GM12891 (cell line): ENCODE data around the gene CYBRD1.

Experiments
- DNase-seq: peaks from one replicate; pipeline ENCODE4 v3.0.0; 2011; ENCODE audit warnings: low spot score; ENCODE audit not compliant: insufficient read length
- FAIRE-seq: peaks from 2 replicates; lab custom pipeline; 2011; peaks lifted over from hg19 to GRCh38; lab: Jason Lieb, UNC
- PAX5 ChIP-seq: IDR thresholded peaks from 2 replicates; pipeline ENCODE4 v1.6.1; 2011; ENCODE audit warnings: low read length, moderate library complexity, mild to moderate bottlenecking; ENCODE audit not compliant: insufficient read depth, severe bottlenecking
- POLR2A ChIP-seq: IDR thresholded peaks from 2 replicates; pipeline ENCODE4 v1.6.1; 2011; ENCODE audit warnings: low read depth, low read length, control low read depth
- POLR2AphosphoS5 ChIP-seq: IDR thresholded peaks from 2 replicates; pipeline ENCODE4 v1.6.1; 2011; ENCODE audit warnings: low read depth, low read length, control low read depth
- POU2F2 ChIP-seq: IDR thresholded peaks from 2 replicates; pipeline ENCODE4 v1.6.1; 2011; ENCODE audit warnings: low read depth, mild to moderate bottlenecking, control low read depth, low read length, moderate library complexity
- SPI1 ChIP-seq: IDR thresholded peaks from 2 replicates; pipeline ENCODE4 v1.6.1; 2011; ENCODE audit warnings: low read depth, low read length, control low read depth
- TAF1 ChIP-seq: IDR thresholded peaks from 2 replicates; pipeline ENCODE4 v1.6.1; 2011; ENCODE audit warnings: low read depth, low read length, control low read depth

CYBRD1 gene

DNA sequence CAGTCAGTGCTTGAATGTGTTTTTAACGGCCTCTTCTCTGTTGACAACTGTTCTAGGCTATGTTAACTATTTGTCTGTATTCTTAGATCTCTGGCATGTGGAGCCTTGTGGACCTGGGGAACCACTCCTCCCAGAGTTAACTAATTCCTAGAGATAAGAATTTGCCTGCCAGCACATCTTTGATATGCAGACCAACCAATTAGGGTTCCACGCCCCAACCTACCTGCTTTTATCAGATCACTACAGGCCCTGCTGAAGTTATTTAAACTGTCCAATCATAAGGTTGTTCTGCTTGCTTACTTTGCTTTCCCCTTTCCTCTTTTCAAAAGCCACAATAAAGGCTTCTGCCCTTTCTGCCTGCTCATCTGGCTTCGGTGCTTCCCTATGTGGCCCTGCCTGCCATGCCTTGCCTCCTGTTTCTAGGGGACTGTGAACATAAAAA lies 8.5 kb upstream of the CYBRD1 start:
- TF ChIP-seq POLR2A (no peak), PAX5 (peak; percentile 48), POLR2AphosphoS5 (no peak), SPI1 (peak; percentile 90), TAF1 (no peak), POU2F2 (no peak)
- no peak for DNase-seq
- FAIRE-seq, result no peak

DNA sequence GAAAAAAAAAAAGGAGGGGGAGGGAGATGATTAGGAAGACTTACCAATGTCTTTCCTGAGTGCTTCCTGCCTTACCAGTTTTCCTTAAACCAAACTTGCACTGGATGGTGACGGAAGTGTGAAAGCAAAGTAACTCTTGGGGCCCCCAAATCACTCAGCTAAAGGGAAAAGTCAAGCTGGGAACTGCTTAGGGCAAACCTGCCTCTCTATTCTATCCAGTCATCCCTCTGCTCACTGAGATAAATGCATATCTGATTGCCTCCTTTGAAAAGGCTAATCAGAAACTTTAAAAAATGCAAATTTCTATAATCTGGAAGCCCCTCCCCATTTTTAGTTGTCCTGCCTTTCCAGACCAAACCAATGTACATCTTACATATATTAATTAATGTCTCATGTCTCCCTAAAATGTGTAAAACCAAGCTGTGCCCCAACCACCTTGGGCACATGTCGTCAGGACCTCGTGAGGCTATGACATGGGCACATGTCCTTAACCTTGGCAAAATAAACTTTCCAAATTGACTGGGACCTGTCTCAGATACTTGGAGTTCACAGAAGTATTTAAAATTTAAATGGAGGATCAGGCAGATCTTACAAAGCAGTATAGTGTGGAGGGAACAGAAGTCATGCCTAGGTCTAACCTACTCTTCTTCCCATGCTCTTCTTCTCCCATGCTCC lies 7.2 kb upstream of the CYBRD1 start:
- DNase-seq (no peak), FAIRE-seq (no peak)
- no peak for TF ChIP-seq SPI1
- no peak for TF ChIP-seq POLR2AphosphoS5
- TF ChIP-seq PAX5, result no peak
- no peak for TF ChIP-seq POLR2A
- no peak for TF ChIP-seq POU2F2
- TF ChIP-seq TAF1, result no peak

DNA sequence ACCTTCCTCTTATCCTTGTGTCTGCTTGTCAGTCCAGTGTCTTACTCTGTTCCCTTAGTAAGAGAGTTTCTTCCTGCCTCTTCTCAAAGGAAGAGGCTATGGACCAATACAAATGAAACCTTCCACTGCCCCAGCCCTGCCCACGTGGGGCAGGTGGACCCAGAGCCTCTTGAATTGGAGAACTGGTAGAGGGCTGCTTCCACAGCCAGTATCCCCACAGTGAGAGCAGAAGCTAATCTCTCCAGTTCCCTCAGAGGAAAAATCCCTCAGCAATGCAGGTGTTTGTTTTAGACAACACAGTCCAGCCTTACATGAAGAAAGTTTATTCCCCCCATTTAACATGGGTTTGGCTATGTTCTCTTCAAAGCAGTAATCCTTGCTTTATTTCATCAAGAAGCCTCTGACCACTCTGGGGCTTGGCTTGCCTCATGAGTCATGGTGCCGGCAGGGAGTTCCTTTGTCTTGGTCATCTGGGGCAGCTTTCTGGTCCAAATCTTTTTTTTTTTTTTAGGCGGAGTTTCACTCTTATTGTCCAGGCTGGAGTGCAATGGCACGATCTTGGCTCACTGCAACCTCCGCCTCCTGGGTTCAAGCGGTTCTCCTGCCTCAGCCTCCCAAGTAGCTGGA lies 6.5 kb upstream of the CYBRD1 start:
- TF ChIP-seq POLR2AphosphoS5, result no peak
- TF ChIP-seq POU2F2, result no peak
- TF ChIP-seq PAX5, result no peak
- FAIRE-seq (no peak), DNase-seq (no peak)

DNA sequence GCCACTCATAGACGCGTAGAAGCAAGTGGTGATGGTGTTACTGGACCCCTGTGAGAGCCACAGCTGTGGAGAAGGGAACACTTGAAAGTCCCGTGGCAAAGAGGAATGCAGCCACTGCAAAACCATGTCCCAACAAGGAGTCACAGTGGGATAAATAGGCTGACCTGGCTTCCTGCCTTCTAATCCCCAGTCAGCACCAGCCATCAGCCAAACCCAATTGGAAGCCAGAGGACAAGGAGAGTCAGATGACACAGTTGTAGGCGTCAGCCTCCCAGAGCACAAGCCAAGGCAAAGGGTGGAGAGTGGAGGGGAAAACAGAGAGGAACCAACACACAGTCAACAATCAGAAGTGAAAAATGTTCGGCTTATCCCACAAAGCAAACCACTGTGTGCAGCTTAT lies 5.5 kb upstream of the CYBRD1 start:
- TF ChIP-seq PAX5 (no peak), POLR2AphosphoS5 (no peak), POLR2A (no peak), POU2F2 (no peak), TAF1 (no peak), SPI1 (no peak)
- FAIRE-seq (no peak), DNase-seq (no peak)

DNA sequence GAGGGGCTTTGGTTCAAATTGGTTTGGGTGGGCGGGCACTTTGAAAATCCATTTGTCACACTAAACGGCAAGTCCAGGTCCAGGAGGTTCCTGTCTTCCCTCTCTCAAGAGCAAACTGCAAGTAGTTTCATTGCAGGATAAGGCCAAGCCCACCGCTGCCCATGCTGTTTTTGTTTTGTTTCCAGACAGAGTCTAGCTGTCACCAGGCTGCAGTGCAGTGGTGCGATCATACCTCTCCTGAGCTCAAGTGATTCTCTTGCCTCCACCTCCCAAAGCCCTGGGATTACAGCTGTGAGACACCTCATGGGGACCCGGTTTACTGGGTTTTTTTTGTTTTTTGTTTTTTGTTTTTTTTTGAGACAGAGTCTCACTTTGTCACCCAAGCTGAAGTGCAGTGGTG lies 1.8 kb upstream of the CYBRD1 start:
- TF ChIP-seq POLR2A, result no peak
- TF ChIP-seq PAX5, result no peak
- no peak for TF ChIP-seq TAF1
- TF ChIP-seq POU2F2, result no peak
- TF ChIP-seq POLR2AphosphoS5, result no peak
- TF ChIP-seq SPI1, result no peak
- DNase-seq, result no peak

DNA sequence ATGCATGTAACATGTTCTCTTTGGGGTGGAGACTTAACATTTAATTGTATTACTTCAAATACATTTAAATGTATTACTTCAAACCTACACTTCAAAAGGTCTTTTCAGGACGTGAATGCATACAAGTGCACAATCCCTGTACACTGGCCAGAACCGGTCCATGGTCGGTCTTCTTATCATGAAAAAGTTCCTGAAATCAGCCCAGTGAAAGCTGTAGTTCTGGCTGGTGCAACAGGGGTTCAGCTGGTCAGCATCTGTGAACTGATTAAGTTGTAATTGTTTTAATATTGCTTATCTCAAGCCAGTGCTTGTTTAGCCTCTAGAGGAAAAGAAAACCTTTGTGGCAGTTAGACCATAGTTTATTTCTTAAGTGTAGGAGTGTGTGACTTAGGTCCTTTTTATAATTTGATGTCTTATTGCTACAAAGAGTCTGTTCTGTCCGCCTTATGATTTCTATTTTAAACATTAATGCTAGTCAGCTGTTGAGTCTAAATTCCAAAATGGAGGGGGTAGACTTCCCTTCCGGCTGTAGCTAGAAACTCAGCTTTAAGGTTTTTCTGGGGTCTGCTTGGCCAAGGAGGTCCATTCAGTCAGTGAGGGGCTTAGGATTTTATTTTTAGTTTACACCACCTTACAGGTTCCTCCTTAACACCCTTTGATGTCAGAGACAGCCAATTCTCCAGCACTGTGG lies 768 bp upstream of the CYBRD1 start:
- FAIRE-seq, result peak; percentile 9
- no peak for TF ChIP-seq POU2F2
- TF ChIP-seq PAX5, result no peak
- DNase-seq, result no peak

More for the DNA sequence above, 1.8 kb upstream of the CYBRD1 start:
- FAIRE-seq, result no peak

DNA sequence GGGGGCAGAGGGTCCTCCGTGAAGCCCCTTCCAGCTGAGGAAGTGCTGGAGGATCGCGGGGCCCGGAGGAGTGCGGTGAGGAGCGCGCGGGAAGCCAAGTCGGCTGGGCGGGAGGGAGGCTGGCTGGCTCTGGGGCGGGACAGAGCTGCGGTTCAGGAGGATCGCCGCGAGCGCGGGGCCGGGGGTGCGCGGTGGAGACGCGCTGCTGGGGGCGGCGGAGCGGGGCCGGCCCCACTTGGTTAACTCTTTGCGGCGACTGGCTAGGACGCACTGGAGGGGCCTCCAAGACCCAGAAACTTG lies 464 bp downstream of the CYBRD1 start:
- DNase-seq (peak; percentile 43), FAIRE-seq (no peak)
- TF ChIP-seq TAF1, result peak; percentile 45; the same call in 1 of the 2 replicates
- no peak for TF ChIP-seq POLR2AphosphoS5
- no peak for TF ChIP-seq PAX5
- TF ChIP-seq SPI1, result 0 out of 2 replicates have a peak, but pooled peaks have one; percentile 2

DNA sequence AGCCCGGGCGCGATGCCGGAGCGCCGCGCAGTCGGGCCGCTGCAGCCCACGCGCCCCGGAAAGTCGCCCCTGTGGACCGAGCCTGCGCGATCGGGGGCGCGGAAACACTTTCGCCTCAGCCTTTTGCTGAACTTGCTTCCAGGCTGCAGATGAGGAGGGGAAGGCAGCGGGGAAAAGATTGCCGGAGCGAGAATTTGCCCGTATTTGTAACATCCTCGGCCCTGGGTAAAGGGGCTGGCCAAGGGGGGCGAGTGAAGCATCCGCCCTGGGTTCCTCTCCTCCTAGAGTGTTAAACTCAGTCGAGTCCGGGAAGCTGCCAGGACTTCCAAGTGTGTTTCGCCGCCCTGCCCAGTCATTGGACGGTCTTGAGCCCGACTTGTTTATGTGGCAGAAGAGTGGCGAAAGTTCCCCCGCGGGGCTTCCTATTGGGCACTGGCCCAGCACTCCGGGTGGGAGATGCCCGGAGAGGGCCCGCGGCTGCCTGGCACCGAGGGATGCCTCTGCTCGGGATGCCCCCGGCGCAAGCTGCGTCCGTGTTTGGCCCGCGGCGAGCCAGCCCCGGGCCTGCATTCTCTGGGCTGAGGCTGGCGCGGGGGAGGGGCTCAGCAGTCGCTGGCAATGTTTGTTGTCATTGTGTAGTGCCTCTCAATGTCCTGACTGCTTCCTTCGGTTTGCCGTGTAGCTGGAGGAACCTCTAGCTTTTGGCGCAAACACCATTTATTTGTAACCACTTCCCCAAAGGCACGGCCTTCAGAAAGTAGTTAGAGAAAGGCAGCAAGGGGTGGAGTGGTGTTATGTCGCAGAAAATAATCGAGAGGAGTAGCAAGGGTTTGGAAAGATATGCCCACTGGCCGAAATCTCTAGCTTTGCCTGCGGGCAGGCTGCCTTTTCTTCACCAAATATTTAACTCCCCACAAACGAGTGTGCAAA lies 1.1 kb downstream of the CYBRD1 start:
- peak; percentile 27 for DNase-seq

DNA sequence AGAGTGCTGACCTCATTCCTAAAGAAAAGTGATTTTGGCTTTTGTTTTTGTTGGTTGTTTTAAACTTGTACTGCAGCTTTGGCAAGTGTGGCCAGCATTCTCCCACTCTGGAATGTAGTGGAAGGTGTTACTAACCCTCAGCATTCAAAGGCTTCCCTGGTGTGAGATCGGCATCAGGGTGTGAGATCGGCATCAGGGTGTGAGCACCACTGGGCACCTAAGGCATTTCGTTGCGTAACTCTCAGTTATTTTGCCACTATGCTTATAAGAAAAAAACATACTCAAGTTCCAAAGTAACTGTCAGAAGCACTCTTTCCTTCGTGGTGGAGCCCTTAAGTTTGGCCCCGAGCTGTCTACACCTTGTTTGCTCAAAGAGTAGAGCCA lies 1.7 kb downstream of the CYBRD1 start:
- DNase-seq (no peak), FAIRE-seq (peak; percentile 80)
- TF ChIP-seq TAF1 (no peak), POLR2A (no peak), SPI1 (no peak), PAX5 (no peak), POU2F2 (no peak), POLR2AphosphoS5 (no peak)

More for the DNA sequence above, 1.1 kb downstream of the CYBRD1 start:
- TF ChIP-seq POLR2A (0 out of 2 replicates have a peak, but pooled peaks have one; percentile 22), TAF1 (no peak; the same call in 1 of the 2 replicates), POU2F2 (no peak), PAX5 (no peak), SPI1 (peak; percentile 62; the same call in 1 of the 2 replicates), POLR2AphosphoS5 (no peak)
- FAIRE-seq, result peak; percentile 77
